Uterus (tissue), 4 donors: Measurements from ENCODE around the gene GOSR2. TPM values are rescaled to one million over a fixed set of nuclear protein-coding genes. Genes with fewer than 3 reads are reported as not detected.
A peak's percentile ranks its signal among the peaks of the same experiment; 100 is the strongest.
"Not testable (repeated sequence)": the region's sequence is repeated elsewhere in the genome, so short reads cannot be mapped to it uniquely, and the experiment has no call there.

Experiments used
- DNase-seq, 2 donors: peaks; one replicate each; pipeline ENCODE4 v3.0.0-alpha.2; 2019 to 2020
- H3K27ac ChIP-seq, 2 donors: fragments of 200-600 bp; sonication (generic); 1 replicate in 1 of 2; 2 replicates in 1 of 2; pipeline ENCODE4 v1.5.1; 2016 to 2018
- H3K27me3 ChIP-seq, 2 donors: fragments of 200-600 bp; sonication (generic); one replicate each; pipeline ENCODE4 v1.5.1; 2018 to 2019; ENCODE audit warnings: control low read depth in 1 of 2
- H3K36me3 ChIP-seq, 2 donors: fragments of 200-600 bp; sonication (generic); one replicate each; pipeline ENCODE4 v1.5.1; 2019; ENCODE audit warnings: control low read depth in 1 of 2
- H3K4me1 ChIP-seq, 2 donors: fragments of 200-600 bp; sonication (generic); one replicate each; pipeline ENCODE4 v1.5.1; 2018 to 2019; ENCODE audit warnings: control low read depth in 1 of 2
- H3K4me3 ChIP-seq, 2 donors: fragments of 200-600 bp; sonication (generic); 1 replicate in 1 of 2; 2 replicates in 1 of 2; pipeline ENCODE4 v1.5.1; 2018 to 2019; ENCODE audit warnings: mild to moderate bottlenecking in 1 of 2
- H3K9me3 ChIP-seq, 2 donors: fragments of 200-600 bp; sonication (generic); one replicate each; pipeline ENCODE4 v1.5.1; 2019; ENCODE audit warnings: control low read depth in 1 of 2
- POLR2A ChIP-seq, 2 donors: fragments of 450-650 bp; IDR thresholded peaks; one replicate each; pipeline ENCODE4 v1.6.1; 2016; ENCODE audit warnings: antibody characterized with exemption in 2 of 2, mild to moderate bottlenecking in 1 of 2, moderate library complexity in 1 of 2
- intact Hi-C: fragments of 100-400 bp; cut with DNase I; formaldehyde crosslinking; loops from one replicate; pipeline ENCODE4 v1.15.1; 2023; ENCODE audit warnings: low total_unique reads
- total RNA-seq, 4 donors: library from RNA; depleted of rRNA in 3 of 4; stranded (reverse); fragments of >200 nt in 3 of 4; gene quantifications; one replicate each; pipeline versions ENCODE4 v1.1.0 to v1.2.4, GENCODE V29; 2014 to 2023
- TF ChIP-seq, protein P1 (sequence below), 4 experiments: fragments of 200-600 bp in 2 of 4; fragments of 450-650 bp in 2 of 4; sonication (generic) in 2 of 4; IDR thresholded peaks; one replicate each; pipeline ENCODE4 v1.5.1; 2016 to 2019; ENCODE audit warnings: antibody characterized with exemption in 4 of 4, mild to moderate bottlenecking in 2 of 4, moderate library complexity in 1 of 4
- donor health status: DM: yes; HTN: yes; CAD: no.

GOSR2 gene
- total RNA-seq, 4 donors from 2014 or later: 66.9 to 90.5 (median 77.2) TPM

DNA sequence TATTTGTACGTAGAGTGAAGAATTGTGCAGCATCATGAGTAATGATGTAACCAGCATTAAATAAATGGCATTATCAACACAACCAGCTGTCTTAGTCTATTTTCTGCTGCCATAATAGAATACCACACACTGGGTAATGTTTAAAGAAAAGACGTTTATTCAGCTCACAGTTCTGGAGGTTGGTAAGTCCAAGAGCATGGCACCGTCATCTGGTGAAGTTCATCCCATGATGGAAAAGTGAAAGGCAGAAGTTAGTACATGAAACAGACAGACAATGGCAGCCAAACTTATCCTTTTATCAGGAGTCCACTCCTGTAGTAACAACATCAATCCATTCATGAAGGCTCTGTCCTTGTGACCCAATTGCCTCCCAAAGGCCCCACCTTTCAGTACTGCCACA is 6.3 kb upstream of the GOSR2 start:
- no peaks in the 10 kb centered on the region for H3K36me3 ChIP-seq
- no peak for DNase-seq
- no peaks in the 10 kb centered on the region for H3K9me3 ChIP-seq
- no peak overlapping the region for H3K4me3 ChIP-seq
- H3K27me3 ChIP-seq: no peaks in the 10 kb centered on the region
- TF ChIP-seq, protein P1, sequence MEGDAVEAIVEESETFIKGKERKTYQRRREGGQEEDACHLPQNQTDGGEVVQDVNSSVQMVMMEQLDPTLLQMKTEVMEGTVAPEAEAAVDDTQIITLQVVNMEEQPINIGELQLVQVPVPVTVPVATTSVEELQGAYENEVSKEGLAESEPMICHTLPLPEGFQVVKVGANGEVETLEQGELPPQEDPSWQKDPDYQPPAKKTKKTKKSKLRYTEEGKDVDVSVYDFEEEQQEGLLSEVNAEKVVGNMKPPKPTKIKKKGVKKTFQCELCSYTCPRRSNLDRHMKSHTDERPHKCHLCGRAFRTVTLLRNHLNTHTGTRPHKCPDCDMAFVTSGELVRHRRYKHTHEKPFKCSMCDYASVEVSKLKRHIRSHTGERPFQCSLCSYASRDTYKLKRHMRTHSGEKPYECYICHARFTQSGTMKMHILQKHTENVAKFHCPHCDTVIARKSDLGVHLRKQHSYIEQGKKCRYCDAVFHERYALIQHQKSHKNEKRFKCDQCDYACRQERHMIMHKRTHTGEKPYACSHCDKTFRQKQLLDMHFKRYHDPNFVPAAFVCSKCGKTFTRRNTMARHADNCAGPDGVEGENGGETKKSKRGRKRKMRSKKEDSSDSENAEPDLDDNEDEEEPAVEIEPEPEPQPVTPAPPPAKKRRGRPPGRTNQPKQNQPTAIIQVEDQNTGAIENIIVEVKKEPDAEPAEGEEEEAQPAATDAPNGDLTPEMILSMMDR (IDR thresholded peaks at IDR 0.05): no peak
- no peak for TF ChIP-seq POLR2A (IDR thresholded peaks at IDR 0.05)
- intact Hi-C loops: no loop called here
- H3K27ac ChIP-seq: no peak overlapping the region
- H3K4me1 ChIP-seq: no peaks in the 10 kb centered on the region

DNA sequence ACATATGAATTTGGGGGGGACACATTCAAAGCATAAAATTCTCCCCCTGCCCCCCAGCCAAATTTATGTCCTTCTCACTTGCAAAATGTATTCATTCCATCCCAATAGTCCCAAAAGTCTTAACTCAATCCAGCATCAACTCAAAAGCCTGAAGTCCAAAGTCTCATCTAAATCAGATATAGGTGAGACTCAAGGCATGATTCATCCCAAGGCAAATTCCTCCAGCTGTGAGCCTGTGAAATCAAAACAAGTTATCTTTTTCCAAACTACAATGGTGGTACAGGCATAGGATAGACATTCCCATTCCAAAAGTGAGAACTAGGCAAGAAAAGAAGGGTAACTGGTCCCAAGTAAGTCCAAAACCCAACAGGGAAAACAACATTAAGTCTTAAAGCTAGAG is 5.9 kb upstream of the GOSR2 start:
- no peaks in the 10 kb centered on the region for H3K9me3 ChIP-seq
- H3K27ac ChIP-seq: no peak overlapping the region
- H3K36me3 ChIP-seq: no peaks in the 10 kb centered on the region
- no peaks in the 10 kb centered on the region for H3K4me1 ChIP-seq
- intact Hi-C loops: no loop called here
- H3K27me3 ChIP-seq: no peaks in the 10 kb centered on the region
- TF ChIP-seq POLR2A (IDR thresholded peaks at IDR 0.05): no peak
- TF ChIP-seq, protein P1 (IDR thresholded peaks at IDR 0.05): no peak
- no peak overlapping the region for H3K4me3 ChIP-seq
- no peak for DNase-seq

DNA sequence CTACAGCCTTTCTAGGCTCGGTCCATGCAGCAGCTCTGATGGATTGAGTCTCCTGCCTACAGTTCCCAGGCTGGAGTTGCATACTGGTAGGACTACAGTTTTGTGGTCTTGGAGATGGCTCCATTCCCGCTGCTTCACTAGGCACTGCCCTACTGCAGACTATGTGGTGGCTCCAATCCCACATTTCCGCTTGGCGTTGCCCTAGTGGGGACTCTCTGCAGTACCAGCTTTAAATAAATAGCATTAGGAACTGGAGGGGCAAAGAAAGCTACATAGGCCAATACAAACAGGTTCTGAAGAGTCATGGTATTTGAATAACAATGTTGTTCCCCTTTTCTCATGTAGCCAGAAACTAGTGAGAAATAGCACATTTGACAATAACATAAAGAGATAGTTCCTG is 5.4 kb upstream of the GOSR2 start:
- no peaks in the 10 kb centered on the region for H3K27me3 ChIP-seq
- no peak overlapping the region for H3K27ac ChIP-seq
- H3K4me1 ChIP-seq: no peaks in the 10 kb centered on the region
- H3K9me3 ChIP-seq: no peaks in the 10 kb centered on the region
- TF ChIP-seq POLR2A (IDR thresholded peaks at IDR 0.05): no peak
- H3K4me3 ChIP-seq: no peak overlapping the region
- intact Hi-C loops: no loop called here
- H3K36me3 ChIP-seq: no peaks in the 10 kb centered on the region
- DNase-seq: no peak

DNA sequence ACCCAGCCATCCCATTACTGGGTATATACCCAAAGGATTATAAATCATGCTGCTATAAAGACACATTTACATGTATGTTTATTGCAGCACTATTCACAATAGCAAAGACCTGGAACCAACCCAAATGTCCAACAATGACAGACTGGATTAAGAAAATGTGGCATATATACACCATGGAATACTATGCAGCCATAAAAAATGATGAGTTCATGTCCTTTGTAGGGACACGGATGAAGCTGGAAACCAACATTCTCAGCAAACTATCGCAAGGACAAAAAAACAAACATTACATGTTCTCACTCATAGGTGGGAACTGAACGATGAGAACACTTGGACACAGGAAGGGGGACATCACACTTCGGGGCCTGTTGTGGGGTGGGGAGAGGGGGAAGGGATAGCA is 998 bp upstream of the GOSR2 start:
- not testable (repeated sequence) for H3K36me3 ChIP-seq, DNase-seq
- H3K4me3 ChIP-seq: peak overlapping the region in 1 of 2 donors; percentile 91

DNA sequence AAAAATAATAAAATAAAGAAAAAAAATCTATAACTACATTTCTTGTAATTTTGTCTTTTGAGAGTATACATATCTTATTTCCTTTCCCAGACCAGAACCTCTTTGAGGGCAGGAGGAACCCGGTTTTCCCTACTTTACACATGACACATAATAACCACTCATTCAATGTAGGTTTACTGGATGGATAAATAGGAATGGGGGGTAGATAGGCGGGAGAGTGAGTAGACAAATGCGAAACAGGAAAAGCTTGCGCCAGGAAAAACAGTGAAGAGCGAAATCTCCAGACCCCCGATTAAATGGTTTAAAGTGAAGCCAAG is 515 bp upstream of the GOSR2 start:
- Histone ChIP-seq H3K27ac (peak overlapping the region; percentile 88 to 97), H3K36me3 (no peaks in the 10 kb centered on the region)
- TF ChIP-seq, protein P1 (IDR thresholded peaks at IDR 0.05): no peak
- no peak for TF ChIP-seq POLR2A (IDR thresholded peaks at IDR 0.05)

More for the DNA sequence above, 998 bp upstream of the GOSR2 start:
- H3K9me3 ChIP-seq, intact Hi-C loops, H3K27ac ChIP-seq, H3K27me3 ChIP-seq: not testable (repeated sequence)
- H3K4me1 ChIP-seq: peaks cover 0 to 11% of the 10 kb centered on the region in 2 donors

DNA sequence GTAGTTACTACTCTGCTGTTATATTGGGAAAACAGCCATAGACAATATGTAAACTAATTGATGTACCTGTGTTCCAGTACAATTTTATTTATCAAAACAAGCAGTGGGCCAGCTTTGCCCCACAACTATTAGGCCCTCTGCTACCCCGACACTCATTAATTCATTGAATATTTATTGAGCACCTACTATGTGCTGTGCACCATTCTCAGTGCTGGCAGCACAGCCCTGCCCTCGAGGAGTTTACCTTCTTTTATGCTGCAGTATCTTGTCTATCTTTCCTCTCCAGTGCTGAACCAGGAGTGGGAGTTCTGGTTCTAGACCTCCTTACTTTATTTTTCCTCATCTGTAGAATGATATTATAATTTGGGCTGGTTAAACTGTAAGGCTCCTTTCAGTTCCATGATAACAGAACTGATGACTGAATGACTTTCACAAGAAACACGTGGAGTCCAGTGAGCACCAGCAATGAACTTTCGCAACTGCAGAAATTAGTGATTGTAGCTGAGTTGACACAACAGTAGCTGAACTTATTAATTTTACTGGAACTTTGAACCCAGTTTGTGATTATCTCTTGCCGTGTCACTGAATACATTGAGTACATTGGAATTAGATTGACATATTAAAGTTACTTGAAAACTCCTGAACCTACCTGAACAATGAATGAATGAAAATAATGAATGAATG is 2.4 kb downstream of the GOSR2 start:
- Histone ChIP-seq H3K9me3 (no peaks in the 10 kb centered on the region), H3K4me1 (peaks cover 5 to 11% of the 10 kb centered on the region in 2 donors), H3K4me3 (no peak overlapping the region), H3K27ac (no peak overlapping the region), H3K27me3 (no peaks in the 10 kb centered on the region), H3K36me3 (no peaks in the 10 kb centered on the region)
- no peak for DNase-seq
- TF ChIP-seq, protein P1 (IDR thresholded peaks at IDR 0.05): no peak
- no peak for TF ChIP-seq POLR2A (IDR thresholded peaks at IDR 0.05)
- intact Hi-C loops: no loop called here

More for the DNA sequence above, 515 bp upstream of the GOSR2 start:
- intact Hi-C loops: no loop called here
- Histone ChIP-seq H3K27me3 (no peaks in the 10 kb centered on the region), H3K4me3 (peak overlapping the region; percentile 83 to 91), H3K4me1 (peaks cover 0 to 11% of the 10 kb centered on the region in 2 donors), H3K9me3 (no peaks in the 10 kb centered on the region)
- no peak for DNase-seq
